GM23248 (cell line): ENCODE measurements around the gene GDNF. TPM values are rescaled to one million over a fixed set of nuclear protein-coding genes. Genes with fewer than 3 reads are reported as not detected.

ENCODE experiments used
- DNase-seq: peaks from one replicate; pipeline ENCODE4 v3.0.0-alpha.2; 2015
- H2AFZ ChIP-seq: fragments of 200-600 bp; sonication (generic); 2 replicates; pipeline ENCODE4 v1.6.1; 2016; ENCODE audit warnings: antibody characterized with exemption
- H3F3A ChIP-seq: fragments of 200-600 bp; sonication (generic); 2 replicates; pipeline ENCODE4 v1.6.1; 2016; ENCODE audit warnings: mild to moderate bottlenecking, antibody characterized with exemption, mixed run types; ENCODE audit not compliant: insufficient read depth
- H3K27ac ChIP-seq: fragments of 200-600 bp; sonication (generic); 2 replicates; pipeline ENCODE4 v1.5.1; 2016; ENCODE audit warnings: mild to moderate bottlenecking
- H3K27me3 ChIP-seq: fragments of 200-600 bp; sonication (generic); replicated peaks from 2 replicates; pipeline ENCODE4 v1.6.1; 2016; ENCODE audit warnings: mild to moderate bottlenecking; ENCODE audit not compliant: insufficient read depth
- H3K36me3 ChIP-seq: fragments of 200-600 bp; sonication (generic); 2 replicates; pipeline ENCODE4 v1.6.1; 2016; ENCODE audit warnings: low read depth, mild to moderate bottlenecking
- H3K4me1 ChIP-seq: fragments of 200-600 bp; sonication (generic); 2 replicates; pipeline ENCODE4 v1.6.1; 2016; ENCODE audit warnings: mild to moderate bottlenecking; ENCODE audit not compliant: insufficient read depth
- H3K4me2 ChIP-seq: fragments of 200-600 bp; sonication (generic); one replicate; pipeline ENCODE4 v1.6.1; 2016; ENCODE audit warnings: mild to moderate bottlenecking; ENCODE audit not compliant: unreplicated experiment
- H3K4me3 ChIP-seq: fragments of 200-600 bp; sonication (generic); 2 replicates; pipeline ENCODE4 v1.5.1; 2016; ENCODE audit warnings: mild to moderate bottlenecking
- H3K79me2 ChIP-seq: fragments of 200-600 bp; sonication (generic); 2 replicates; pipeline ENCODE4 v1.6.1; 2016; ENCODE audit warnings: mild to moderate bottlenecking; ENCODE audit not compliant: insufficient read depth
- H3K9ac ChIP-seq: fragments of 200-600 bp; sonication (generic); 2 replicates; pipeline ENCODE4 v1.6.1; 2016; ENCODE audit warnings: mild to moderate bottlenecking
- H3K9me2 ChIP-seq: fragments of 200-600 bp; sonication (generic); 2 replicates; pipeline ENCODE4 v1.6.1; 2016; ENCODE audit warnings: mixed run types, mild to moderate bottlenecking, moderate library complexity; ENCODE audit not compliant: insufficient read depth
- H3K9me3 ChIP-seq: fragments of 200-600 bp; sonication (generic); one replicate; pipeline ENCODE4 v1.6.1; 2017; ENCODE audit warnings: low read depth
- H4K20me1 ChIP-seq: fragments of 200-600 bp; sonication (generic); 2 replicates; pipeline ENCODE4 v1.6.0; 2016; ENCODE audit not compliant: insufficient read depth
- EZH2 ChIP-seq: fragments of 200-600 bp; sonication (generic); IDR thresholded peaks from 2 replicates; pipeline ENCODE4 v1.6.1; 2018; ENCODE audit warnings: antibody characterized with exemption, mild to moderate bottlenecking; ENCODE audit not compliant: insufficient read depth, poor library complexity, severe bottlenecking
- EZH2phosphoT487 ChIP-seq: fragments of 200-600 bp; sonication (generic); IDR thresholded peaks from 2 replicates; pipeline ENCODE4 v1.6.1; 2018; ENCODE audit warnings: antibody characterized with exemption, moderate library complexity, mild to moderate bottlenecking, low read depth; ENCODE audit not compliant: insufficient read depth
- WGBS, 2 experiments: methylation state at CpG; one replicate each; pipeline ENCODE4 v1.1.6; 2015 to 2017; ENCODE audit warnings: low lambda C conversion rate in 2 of 2, low coverage in 1 of 2; ENCODE audit errors: missing lambda C conversion rate in 2 of 2; 5-methylcytosine and 5-hydroxymethylcytosine counted together
- in situ Hi-C: fragments of 300-500 bp; cut with MboI; formaldehyde crosslinking; loops from 2 replicates; pipeline ENCODE4 v1.15.0; 2020
- polyA plus RNA-seq: library from polyadenylated mRNA; unstranded; fragments of >200 nt; fragmentation: Nextera tagmentation; extraction: Ambion mirVana; gene quantifications from 2 replicates; pipeline ENCODE4 v1.2.1, GENCODE V29; 2016
- total RNA-seq: library from RNA; depleted of rRNA; stranded (reverse); fragments of >200 nt; shearing (Covaris generic); gene quantifications from 2 replicates; pipeline ENCODE4 v1.2.3, GENCODE V29; 2014

GDNF gene
- total and polyA plus RNA-seq, 2 experiments from 2014 or later = 1.7 to 2.9 TPM

DNA sequence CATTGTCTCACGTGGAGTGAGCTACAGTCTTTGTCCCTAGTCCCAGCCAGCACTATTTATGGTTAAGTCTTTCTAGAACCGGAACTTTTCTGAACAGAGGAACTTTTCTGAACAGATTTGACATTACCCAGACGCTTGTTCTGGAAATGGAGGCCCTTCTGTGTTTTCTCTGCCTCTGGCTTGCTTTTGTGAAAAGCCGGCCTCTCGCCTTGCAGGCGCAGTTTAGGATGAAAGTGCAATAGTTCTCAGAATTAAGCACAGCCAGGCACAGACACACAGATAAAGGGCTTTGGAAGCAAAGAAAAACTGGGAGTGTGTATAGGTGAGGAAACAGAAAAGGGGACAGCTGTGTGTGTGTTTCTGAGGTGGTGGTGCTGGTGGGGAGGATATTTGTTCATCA lies 5.9 kb downstream of the GDNF start:
- peaks cover 94% of the 10 kb centered on the region for H3K79me2 ChIP-seq
- no peak overlapping the region for H3K27ac ChIP-seq

DNA sequence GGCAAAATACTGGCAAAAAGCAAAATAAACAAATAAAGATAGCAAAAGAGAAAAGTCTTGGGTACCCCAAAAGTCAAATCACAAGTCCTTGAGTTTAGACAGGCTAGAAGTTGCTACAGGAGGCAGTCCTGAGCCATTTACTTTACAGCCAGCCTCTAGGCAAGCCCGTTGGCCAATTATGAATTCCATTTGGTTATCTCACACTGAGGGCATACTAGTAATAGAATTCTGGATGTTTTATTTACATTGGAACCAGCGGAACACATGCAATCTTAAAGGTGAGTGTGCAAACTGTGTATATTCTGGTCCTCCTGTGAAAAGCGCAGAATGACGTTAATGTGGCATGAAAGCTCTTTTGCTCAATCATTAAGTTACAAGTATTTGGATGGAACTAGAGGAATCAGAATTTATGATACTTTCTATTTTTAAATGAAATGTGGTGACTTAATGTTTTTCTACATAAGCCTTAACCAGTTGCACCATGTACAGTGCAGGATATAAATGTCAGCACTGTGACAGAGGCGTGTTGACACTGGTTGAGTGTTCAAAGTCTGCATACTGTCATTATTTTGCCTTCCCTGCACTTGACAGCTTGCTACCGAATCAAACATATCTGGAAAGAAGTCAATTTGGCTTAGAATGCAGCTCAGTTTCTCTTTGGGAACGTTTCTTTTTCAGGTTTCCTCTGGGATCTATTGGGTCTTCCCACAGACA lies 7.9 kb downstream of the GDNF start:
- H3K27me3 ChIP-seq = no peaks in the 10 kb centered on the region
- no peaks in the 10 kb centered on the region for H3K9me2 ChIP-seq
- peaks cover 14% of the 10 kb centered on the region; the same call in 1 of the 2 replicates for H3K4me1 ChIP-seq
- H3K4me3 ChIP-seq = no peak overlapping the region
- H3K27ac ChIP-seq = 0 out of 2 replicates have a peak overlapping the region, but pooled peaks have one; percentile 10
- no peak for TF ChIP-seq EZH2phosphoT487
- no peak for TF ChIP-seq EZH2
- H3K79me2 ChIP-seq = peaks cover 98% of the 10 kb centered on the region
- no peak overlapping the region for H3K4me2 ChIP-seq
- DNase-seq = peak; percentile 55
- H4K20me1 ChIP-seq = no peaks in the 10 kb centered on the region
- peaks cover 22% of the 10 kb centered on the region for H3F3A ChIP-seq
- H3K36me3 ChIP-seq = peaks cover 17% of the 10 kb centered on the region
- in situ Hi-C loops = no loop called here
- no peak overlapping the region for H2AFZ ChIP-seq
- WGBS, 2 experiments = 84% methylated on average over 7 of the region's 7 CpGs
- no peaks in the 10 kb centered on the region for H3K9me3 ChIP-seq
- H3K9ac ChIP-seq = no peak overlapping the region

More for the DNA sequence above, 5.9 kb downstream of the GDNF start:
- Histone ChIP-seq H3F3A (peaks cover 30% of the 10 kb centered on the region), H3K36me3 (peaks cover 17% of the 10 kb centered on the region), H4K20me1 (no peaks in the 10 kb centered on the region), H3K4me2 (no peak overlapping the region), H3K9me2 (no peaks in the 10 kb centered on the region), H3K4me3 (no peak overlapping the region), H3K9me3 (no peaks in the 10 kb centered on the region), H3K9ac (no peak overlapping the region), H3K27me3 (no peaks in the 10 kb centered on the region), H3K4me1 (peaks cover 14% of the 10 kb centered on the region; the same call in 1 of the 2 replicates), H2AFZ (no peak overlapping the region)
- in situ Hi-C loops = no loop called here
- no peak for DNase-seq
- TF ChIP-seq EZH2 = no peak
- no peak for TF ChIP-seq EZH2phosphoT487
- 98% methylated on average over 6 of the region's 6 CpGs for WGBS, 2 experiments

DNA sequence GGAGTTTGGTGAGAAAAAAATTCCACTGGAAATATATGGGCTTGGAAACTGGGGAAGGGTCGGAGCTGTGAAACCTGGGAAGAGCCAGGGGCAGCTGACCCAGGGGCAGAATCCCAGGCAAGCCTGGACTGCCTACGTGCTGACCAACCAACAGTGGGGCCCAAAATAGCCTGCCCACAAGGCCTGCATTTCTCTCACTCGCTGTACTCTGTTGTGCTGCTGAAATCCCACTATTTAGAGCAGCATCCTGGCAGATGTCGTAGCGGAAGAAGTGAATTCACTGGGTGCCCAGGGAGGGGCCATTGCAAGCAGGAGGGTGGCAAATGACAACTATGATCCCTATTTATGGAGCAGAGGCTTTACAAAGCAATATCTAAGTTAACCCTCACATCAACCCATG lies 9.5 kb downstream of the GDNF start:
- Histone ChIP-seq H3K36me3 (peaks cover 18% of the 10 kb centered on the region), H3K4me3 (no peak overlapping the region), H4K20me1 (no peaks in the 10 kb centered on the region), H3K9me3 (no peaks in the 10 kb centered on the region), H3K9me2 (no peaks in the 10 kb centered on the region), H2AFZ (no peak overlapping the region), H3K27me3 (no peaks in the 10 kb centered on the region), H3K9ac (no peak overlapping the region), H3K4me1 (peaks cover 14% of the 10 kb centered on the region; the same call in 1 of the 2 replicates), H3K79me2 (peaks cover 100% of the 10 kb centered on the region), H3K4me2 (no peak overlapping the region), H3F3A (peaks cover 22% of the 10 kb centered on the region), H3K27ac (no peak overlapping the region)
- in situ Hi-C loops = no loop called here
- WGBS, 2 experiments = 92 to 96% methylated on average over 5 of the region's 5 CpGs
- TF ChIP-seq EZH2 (no peak), EZH2phosphoT487 (no peak)
- no peak for DNase-seq

DNA sequence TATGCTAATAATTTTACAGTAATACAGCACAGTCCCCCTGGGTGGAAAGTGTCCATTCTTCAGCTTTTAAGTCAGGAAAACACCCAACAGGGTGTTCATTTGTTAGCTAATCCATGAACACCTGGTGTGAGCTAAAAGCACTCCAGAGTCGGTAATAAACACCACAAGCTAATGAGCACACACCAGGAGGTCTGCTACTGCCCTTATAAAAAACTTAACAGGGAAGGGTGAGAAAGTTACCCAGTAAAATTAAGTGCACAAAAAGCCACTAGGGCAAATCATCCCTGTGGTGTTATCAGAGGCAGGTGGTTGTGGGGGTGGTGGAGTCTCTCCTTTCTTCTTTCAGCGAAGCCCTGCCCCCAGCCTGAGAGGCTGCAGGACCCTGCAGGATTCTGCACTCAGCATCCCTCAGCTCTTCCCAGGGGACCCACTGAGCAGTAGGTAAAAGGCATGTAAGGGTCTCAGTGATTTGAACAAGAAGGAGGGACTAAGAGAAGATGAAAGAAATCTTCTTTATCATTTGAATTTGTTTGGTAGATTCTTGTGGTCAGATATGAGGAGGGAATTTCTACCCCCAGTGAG lies 14.4 kb downstream of the GDNF start:
- H3F3A ChIP-seq = peaks cover 25% of the 10 kb centered on the region; the same call in 1 of the 2 replicates
- no peak overlapping the region for H3K4me2 ChIP-seq
- no peak for DNase-seq
- no peaks in the 10 kb centered on the region for H3K27me3 ChIP-seq
- no peak overlapping the region for H2AFZ ChIP-seq
- H3K36me3 ChIP-seq = peaks cover 20% of the 10 kb centered on the region
- H3K9me2 ChIP-seq = no peaks in the 10 kb centered on the region
- 98 to 100% methylated on average over 2 of the region's 2 CpGs for WGBS, 2 experiments
- no peaks in the 10 kb centered on the region for H3K9me3 ChIP-seq
- peaks cover 99% of the 10 kb centered on the region for H3K79me2 ChIP-seq
- no peaks in the 10 kb centered on the region for H3K4me1 ChIP-seq
- H4K20me1 ChIP-seq = no peaks in the 10 kb centered on the region
- no peak overlapping the region for H3K4me3 ChIP-seq
- no peak overlapping the region for H3K9ac ChIP-seq
- in situ Hi-C loops = loop anchor here (5.0 to 10.0 kb wide), 2 partner anchors 367 to 421 kb away; no protein-coding TSS in a partner anchor
- no peak overlapping the region for H3K27ac ChIP-seq
- TF ChIP-seq EZH2phosphoT487 = no peak
- TF ChIP-seq EZH2 = no peak
